WTC11 (cell line): Measurements from ENCODE around the gene EPN1.

Experiments used
- ATF3 ChIP-seq: sonication (generic); formaldehyde crosslinking; conservative IDR thresholded peaks from 2 replicates; pipeline ENCODE4 v1.8.1; 2022; ENCODE audit warnings: mild to moderate bottlenecking, missing genetic modification reagents
- CTCF ChIP-seq: fragments of 200-600 bp; IDR thresholded peaks from 2 replicates; pipeline ENCODE4 v1.8.0; 2022; ENCODE audit warnings: antibody characterized with exemption
- JUN ChIP-seq: sonication (generic); formaldehyde crosslinking; IDR thresholded peaks from 2 replicates; pipeline ENCODE4 v1.8.0; 2023; ENCODE audit warnings: mild to moderate bottlenecking, missing genetic modification reagents
- RELA ChIP-seq: sonication (generic); formaldehyde crosslinking; IDR thresholded peaks from 2 replicates; pipeline ENCODE4 v1.8.1; 2022; ENCODE audit warnings: missing genetic modification reagents, mild to moderate bottlenecking, borderline replicate concordance
- SP1 ChIP-seq: sonication (generic); formaldehyde crosslinking; conservative IDR thresholded peaks from 2 replicates; pipeline ENCODE4 v1.8.1; 2022; ENCODE audit warnings: missing genetic modification reagents
- TP53 ChIP-seq: sonication (generic); formaldehyde crosslinking; IDR thresholded peaks from 2 replicates; pipeline ENCODE4 v1.8.1; 2023; ENCODE audit warnings: mild to moderate bottlenecking, missing genetic modification reagents
- ZNF396 ChIP-seq: fragments of 250-450 bp; sonication (Bioruptor Pico); IDR thresholded peaks from 2 replicates; pipeline ENCODE4 v1.8.0; 2021; ENCODE audit warnings: mild to moderate bottlenecking, moderate library complexity, borderline replicate concordance
- TF ChIP-seq, protein P1 (sequence below): sonication (generic); formaldehyde crosslinking; IDR thresholded peaks from 2 replicates; pipeline ENCODE4 v1.8.0; 2022; ENCODE audit warnings: mild to moderate bottlenecking, missing genetic modification reagents
- TF ChIP-seq, protein P2 (sequence below): fragments of 250-450 bp; sonication (Bioruptor Pico); IDR thresholded peaks from 2 replicates; pipeline ENCODE4 v1.8.0; 2021; ENCODE audit warnings: mild to moderate bottlenecking
- TF ChIP-seq, protein P3 (sequence below): sonication (generic); formaldehyde crosslinking; IDR thresholded peaks from 2 replicates; pipeline ENCODE4 v1.8.1; 2023; ENCODE audit warnings: mild to moderate bottlenecking, missing genetic modification reagents, moderate library complexity

DNA sequence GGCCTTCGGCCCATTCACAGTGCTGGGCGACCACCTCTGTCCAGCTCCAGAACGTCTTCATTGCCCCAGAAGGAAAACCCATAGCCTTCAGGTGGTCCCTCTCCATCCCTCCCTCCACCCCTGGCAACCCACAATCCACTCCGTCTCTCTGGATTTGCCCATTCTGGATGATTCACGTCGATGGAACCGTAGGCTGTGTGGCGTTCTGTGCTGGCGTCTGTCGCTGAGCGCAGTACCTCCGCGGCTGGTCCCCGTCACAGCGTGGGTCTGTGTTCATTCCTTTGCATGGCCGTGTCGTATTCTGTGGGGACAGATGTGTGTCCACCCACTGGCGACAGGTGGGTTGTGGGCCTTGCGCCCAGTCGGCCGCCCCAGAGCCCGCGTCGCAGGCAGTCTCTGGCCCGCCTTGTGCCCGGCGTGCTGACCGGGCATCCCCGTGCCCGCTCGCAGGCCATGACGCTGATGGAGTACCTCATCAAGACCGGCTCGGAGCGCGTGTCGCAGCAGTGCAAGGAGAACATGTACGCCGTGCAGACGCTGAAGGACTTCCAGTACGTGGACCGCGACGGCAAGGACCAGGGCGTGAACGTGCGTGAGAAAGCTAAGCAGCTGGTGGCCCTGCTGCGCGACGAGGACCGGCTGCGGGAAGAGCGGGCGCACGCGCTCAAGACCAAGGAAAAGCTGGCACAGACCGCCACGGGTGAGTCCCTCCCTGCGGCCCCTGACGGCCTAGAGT, 10.1 kb downstream of the EPN1 start:
- TF ChIP-seq SP1 (CRISPR knock-in tag): no peak
- no peak for TF ChIP-seq CTCF
- no peak for TF ChIP-seq ZNF396 (CRISPR knock-in tag)
- no peak for TF ChIP-seq TP53 (CRISPR knock-in tag)
- TF ChIP-seq, protein P1, sequence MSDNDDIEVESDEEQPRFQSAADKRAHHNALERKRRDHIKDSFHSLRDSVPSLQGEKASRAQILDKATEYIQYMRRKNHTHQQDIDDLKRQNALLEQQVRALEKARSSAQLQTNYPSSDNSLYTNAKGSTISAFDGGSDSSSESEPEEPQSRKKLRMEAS (CRISPR knock-in tag): no peak
- no peak for TF ChIP-seq ATF3 (CRISPR knock-in tag)
- no peak for TF ChIP-seq RELA (CRISPR knock-in tag)
- TF ChIP-seq, protein P2, sequence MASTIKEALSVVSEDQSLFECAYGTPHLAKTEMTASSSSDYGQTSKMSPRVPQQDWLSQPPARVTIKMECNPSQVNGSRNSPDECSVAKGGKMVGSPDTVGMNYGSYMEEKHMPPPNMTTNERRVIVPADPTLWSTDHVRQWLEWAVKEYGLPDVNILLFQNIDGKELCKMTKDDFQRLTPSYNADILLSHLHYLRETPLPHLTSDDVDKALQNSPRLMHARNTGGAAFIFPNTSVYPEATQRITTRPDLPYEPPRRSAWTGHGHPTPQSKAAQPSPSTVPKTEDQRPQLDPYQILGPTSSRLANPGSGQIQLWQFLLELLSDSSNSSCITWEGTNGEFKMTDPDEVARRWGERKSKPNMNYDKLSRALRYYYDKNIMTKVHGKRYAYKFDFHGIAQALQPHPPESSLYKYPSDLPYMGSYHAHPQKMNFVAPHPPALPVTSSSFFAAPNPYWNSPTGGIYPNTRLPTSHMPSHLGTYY (CRISPR knock-in tag): no peak
- no peak for TF ChIP-seq JUN (CRISPR knock-in tag)
- TF ChIP-seq, protein P3, sequence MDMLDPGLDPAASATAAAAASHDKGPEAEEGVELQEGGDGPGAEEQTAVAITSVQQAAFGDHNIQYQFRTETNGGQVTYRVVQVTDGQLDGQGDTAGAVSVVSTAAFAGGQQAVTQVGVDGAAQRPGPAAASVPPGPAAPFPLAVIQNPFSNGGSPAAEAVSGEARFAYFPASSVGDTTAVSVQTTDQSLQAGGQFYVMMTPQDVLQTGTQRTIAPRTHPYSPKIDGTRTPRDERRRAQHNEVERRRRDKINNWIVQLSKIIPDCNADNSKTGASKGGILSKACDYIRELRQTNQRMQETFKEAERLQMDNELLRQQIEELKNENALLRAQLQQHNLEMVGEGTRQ (CRISPR knock-in tag): no peak
